Stimulated activated CD8-positive, alpha-beta memory T cell treated with anti-CD3 and anti-CD28 coated beads, Interleukin-7, amount 100 ng/mL, for 24 hours (primary cell): ENCODE data around the gene SLC2A1.

Source experiments
- DNase-seq: peaks from one replicate; pipeline ENCODE4 v3.0.0-alpha.2; 2020; ENCODE audit warnings: low read depth

The SLC2A1 gene

GRCh38 chr1:42942444-42942843 lies 16.2 kb downstream of the SLC2A1 start:
- no peak for DNase-seq

- no peak for DNase-seq
These were observed 16.9 kb downstream of the SLC2A1 start for GRCh38 chr1:42941640-42942330.

- DNase-seq, result no peak
These were observed 17.6 kb downstream of the SLC2A1 start for GRCh38 chr1:42940851-42941639.

GRCh38 chr1:42938645-42939615 lies 19.7 kb downstream of the SLC2A1 start:
- no peak for DNase-seq

- no peak for DNase-seq
These were observed 20.6 kb downstream of the SLC2A1 start for GRCh38 chr1:42937836-42938644.

GRCh38 chr1:42937141-42937696 lies 21.4 kb downstream of the SLC2A1 start:
- DNase-seq, result no peak

- no peak for DNase-seq
These were observed 22.2 kb downstream of the SLC2A1 start for GRCh38 chr1:42936309-42937078.

- no peak for DNase-seq
These were observed 22.7 kb downstream of the SLC2A1 start for GRCh38 chr1:42935971-42936308.

- no peak for DNase-seq
These were observed 23.3 kb downstream of the SLC2A1 start for GRCh38 chr1:42935313-42935895.

- no peak for DNase-seq
These were observed 23.9 kb downstream of the SLC2A1 start for GRCh38 chr1:42934541-42935312.

GRCh38 chr1:42933610-42934491 lies 24.8 kb downstream of the SLC2A1 start:
- DNase-seq, result no peak

- no peak for DNase-seq
These were observed 25.5 kb downstream of the SLC2A1 start for GRCh38 chr1:42933060-42933586.

- no peak for DNase-seq
These were observed 26.2 kb downstream of the SLC2A1 start for GRCh38 chr1:42932442-42932941.

- DNase-seq, result peak; percentile 52
These were observed 26.7 kb downstream of the SLC2A1 start for GRCh38 chr1:42931911-42932422.

- no peak for DNase-seq
These were observed 27.5 kb downstream of the SLC2A1 start for GRCh38 chr1:42931108-42931539.

- DNase-seq, result no peak
These were observed 28.2 kb downstream of the SLC2A1 start for GRCh38 chr1:42930178-42931107.
